ENCODE results near the gene SYDE2. TPM values are rescaled to one million over a fixed set of nuclear protein-coding genes. Genes with fewer than 3 reads are reported as not detected.

The SYDE2 gene
- total RNA-seq, 2 donors from 2014 or later = 11.0 to 14.1 TPM

DNA sequence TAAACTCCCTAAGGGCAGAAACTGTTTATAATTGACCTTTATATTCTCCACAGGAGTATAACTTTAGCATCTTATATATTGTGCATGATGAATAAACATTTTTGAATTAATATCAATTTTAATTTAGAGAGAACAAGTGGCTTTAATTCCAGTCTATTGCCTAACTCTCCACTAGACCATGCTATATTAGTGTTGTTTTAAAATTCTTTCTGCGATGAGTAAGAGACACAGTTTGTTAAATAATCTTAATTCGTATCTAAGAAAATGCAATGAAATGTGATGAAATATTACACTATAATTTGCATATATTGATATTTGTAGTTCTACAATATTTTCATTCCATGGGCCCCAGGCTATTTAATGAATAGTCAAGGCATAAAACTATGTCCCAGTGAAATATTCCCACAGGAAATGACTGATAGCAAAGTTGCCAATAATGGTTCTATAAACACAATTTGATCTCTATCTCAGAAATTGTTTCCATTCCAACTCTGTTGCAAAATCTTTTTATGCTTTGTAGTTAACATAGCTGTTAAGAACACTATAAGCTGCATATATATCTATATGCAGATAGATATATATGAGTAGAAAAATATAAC lies 2.9 kb upstream of the SYDE2 start:
- H3K4me1 Mint-ChIP-seq = peaks cover 36% of the 10 kb centered on the region
- no peaks in the 10 kb centered on the region for H3K4me1 ChIP-seq (ENCODE audit: control insufficient read depth, insufficient read depth, low read length)
- no peaks in the 10 kb centered on the region for H3K36me3 Mint-ChIP-seq (ENCODE audit: low read depth)
- H3K4me3 ChIP-seq (ENCODE audit: low read length) = no peak overlapping the region
- H3K9me3 Mint-ChIP-seq = no peaks in the 10 kb centered on the region
- no peaks in the 10 kb centered on the region for H3K36me3 ChIP-seq (ENCODE audit: control insufficient read depth, insufficient read depth, low read length)
- H3K27ac Mint-ChIP-seq = no peak overlapping the region
- H3K27me3 Mint-ChIP-seq (ENCODE audit: insufficient read depth) = peaks cover 8% of the 10 kb centered on the region
- no peaks in the 10 kb centered on the region for H3K9me3 ChIP-seq (ENCODE audit: control insufficient read depth, low read length)
- TF ChIP-seq, protein P1, sequence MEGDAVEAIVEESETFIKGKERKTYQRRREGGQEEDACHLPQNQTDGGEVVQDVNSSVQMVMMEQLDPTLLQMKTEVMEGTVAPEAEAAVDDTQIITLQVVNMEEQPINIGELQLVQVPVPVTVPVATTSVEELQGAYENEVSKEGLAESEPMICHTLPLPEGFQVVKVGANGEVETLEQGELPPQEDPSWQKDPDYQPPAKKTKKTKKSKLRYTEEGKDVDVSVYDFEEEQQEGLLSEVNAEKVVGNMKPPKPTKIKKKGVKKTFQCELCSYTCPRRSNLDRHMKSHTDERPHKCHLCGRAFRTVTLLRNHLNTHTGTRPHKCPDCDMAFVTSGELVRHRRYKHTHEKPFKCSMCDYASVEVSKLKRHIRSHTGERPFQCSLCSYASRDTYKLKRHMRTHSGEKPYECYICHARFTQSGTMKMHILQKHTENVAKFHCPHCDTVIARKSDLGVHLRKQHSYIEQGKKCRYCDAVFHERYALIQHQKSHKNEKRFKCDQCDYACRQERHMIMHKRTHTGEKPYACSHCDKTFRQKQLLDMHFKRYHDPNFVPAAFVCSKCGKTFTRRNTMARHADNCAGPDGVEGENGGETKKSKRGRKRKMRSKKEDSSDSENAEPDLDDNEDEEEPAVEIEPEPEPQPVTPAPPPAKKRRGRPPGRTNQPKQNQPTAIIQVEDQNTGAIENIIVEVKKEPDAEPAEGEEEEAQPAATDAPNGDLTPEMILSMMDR (conservative IDR thresholded peaks at IDR 0.05) = no peak
- H3K27ac ChIP-seq (ENCODE audit: low read depth, low read length) = no peak overlapping the region
- no peak for DNase-seq
- no peaks in the 10 kb centered on the region for H3K27me3 ChIP-seq (ENCODE audit: control insufficient read depth, insufficient read depth, low read length, poor library complexity, severe bottlenecking)
- H3K9ac ChIP-seq (ENCODE audit: extremely low read depth, low read length, poor library complexity, severe bottlenecking) = no peak overlapping the region
- no peak overlapping the region for H3K4me3 Mint-ChIP-seq
- 100% methylated on average over 2 of the region's 2 CpGs; no CpG with 5 or more reads in 1 of the 2 experiments for WGBS, 2 experiments (ENCODE audit: insufficient coverage in 1 of 2, insufficient read length in 1 of 2)

DNA sequence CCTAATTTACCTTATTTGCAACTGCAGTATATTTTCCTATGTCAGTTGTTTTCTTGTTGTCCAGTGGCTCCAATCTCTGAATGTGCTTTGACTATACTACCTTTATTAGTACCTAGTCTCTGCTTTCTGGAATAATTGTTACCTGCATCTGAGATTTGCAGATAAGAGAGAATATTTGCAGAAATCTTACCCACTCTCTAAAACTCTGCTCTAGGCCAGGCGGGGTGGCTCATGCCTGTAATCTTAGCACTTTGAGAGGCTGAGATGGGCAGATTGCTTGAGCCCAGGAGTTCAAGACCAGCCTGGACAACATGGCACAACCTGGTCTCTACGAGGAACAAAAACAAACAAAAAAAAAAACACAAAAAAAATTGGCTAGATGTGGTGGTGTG lies 2.0 kb upstream of the SYDE2 start:
- H3K9me3 Mint-ChIP-seq = no peaks in the 10 kb centered on the region
- Histone ChIP-seq H3K27ac (ENCODE audit: low read depth, low read length) (no peak overlapping the region), H3K9ac (ENCODE audit: extremely low read depth, low read length, poor library complexity, severe bottlenecking) (no peak overlapping the region), H3K4me1 (ENCODE audit: control insufficient read depth, insufficient read depth, low read length) (no peaks in the 10 kb centered on the region), H3K9me3 (ENCODE audit: control insufficient read depth, low read length) (no peaks in the 10 kb centered on the region), H3K27me3 (ENCODE audit: control insufficient read depth, insufficient read depth, low read length, poor library complexity, severe bottlenecking) (no peaks in the 10 kb centered on the region), H3K36me3 (ENCODE audit: control insufficient read depth, insufficient read depth, low read length) (no peaks in the 10 kb centered on the region), H3K4me3 (ENCODE audit: low read length) (peak overlapping the region; percentile 90)
- peaks cover 37% of the 10 kb centered on the region for H3K4me1 Mint-ChIP-seq
- H3K27ac Mint-ChIP-seq = no peak overlapping the region
- peaks cover 1% of the 10 kb centered on the region for H3K36me3 Mint-ChIP-seq (ENCODE audit: low read depth)
- peaks cover 8% of the 10 kb centered on the region for H3K27me3 Mint-ChIP-seq (ENCODE audit: insufficient read depth)
- no peak for DNase-seq
- H3K4me3 Mint-ChIP-seq = peak overlapping the region; percentile 87
- TF ChIP-seq, protein P1 (conservative IDR thresholded peaks at IDR 0.05) = no peak
- WGBS, 2 experiments (ENCODE audit: insufficient coverage in 1 of 2, insufficient read length in 1 of 2) = 94 to 100% methylated on average over 1 to 2 of the region's 2 CpGs

DNA sequence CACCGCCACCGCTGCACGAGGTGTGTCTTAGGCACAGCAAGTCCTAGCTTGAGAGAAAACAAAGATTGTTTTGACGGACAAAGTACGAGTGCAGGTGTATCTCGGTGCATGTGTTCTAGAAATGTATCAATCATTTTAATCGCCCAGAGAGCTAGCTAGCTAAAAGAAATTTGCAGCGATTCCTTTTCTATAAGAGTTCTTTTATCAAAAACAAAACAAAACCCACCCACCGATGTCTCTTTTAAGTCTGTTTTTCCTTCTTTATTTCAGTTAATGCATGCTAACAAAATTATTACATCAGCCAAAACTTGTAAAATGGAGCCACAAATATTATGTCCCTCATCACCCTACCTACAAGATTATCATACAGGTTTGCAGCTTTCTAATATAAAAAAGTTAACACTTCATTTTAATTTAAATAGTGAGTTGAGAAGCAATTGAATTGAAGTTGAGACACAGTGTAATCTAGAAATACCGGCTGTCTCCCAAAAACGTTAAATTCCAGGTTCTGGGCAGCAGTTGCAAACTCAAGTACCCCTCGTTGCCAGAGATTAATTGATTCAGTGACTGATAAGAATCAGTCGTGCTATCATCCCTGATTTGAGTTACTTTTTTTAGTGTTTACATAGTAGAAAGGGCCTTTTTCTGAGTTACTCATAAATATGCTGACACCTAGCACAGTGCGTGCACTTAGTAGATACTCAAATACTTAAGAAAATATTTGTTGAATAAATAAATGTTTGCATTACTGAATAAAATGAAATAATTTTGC lies 1.5 kb upstream of the SYDE2 start:
- Histone ChIP-seq H3K4me1 (ENCODE audit: control insufficient read depth, insufficient read depth, low read length) (no peaks in the 10 kb centered on the region), H3K4me3 (ENCODE audit: low read length) (peak overlapping the region; percentile 90), H3K36me3 (ENCODE audit: control insufficient read depth, insufficient read depth, low read length) (no peaks in the 10 kb centered on the region), H3K27me3 (ENCODE audit: control insufficient read depth, insufficient read depth, low read length, poor library complexity, severe bottlenecking) (no peaks in the 10 kb centered on the region), H3K9me3 (ENCODE audit: control insufficient read depth, low read length) (no peaks in the 10 kb centered on the region), H3K9ac (ENCODE audit: extremely low read depth, low read length, poor library complexity, severe bottlenecking) (peak overlapping the region; percentile 98), H3K27ac (ENCODE audit: low read depth, low read length) (peak overlapping the region; percentile 92)
- Mint-ChIP-seq H3K36me3 (ENCODE audit: low read depth) (peaks cover 2% of the 10 kb centered on the region), H3K9me3 (no peaks in the 10 kb centered on the region), H3K4me1 (peaks cover 33% of the 10 kb centered on the region), H3K4me3 (peak overlapping the region; percentile 87), H3K27me3 (ENCODE audit: insufficient read depth) (peaks cover 8% of the 10 kb centered on the region), H3K27ac (peak overlapping the region; percentile 98)
- TF ChIP-seq, protein P1 (conservative IDR thresholded peaks at IDR 0.05) = no peak
- no peak for DNase-seq
- 12 to 15% methylated on average over 13 of the region's 14 CpGs for WGBS, 2 experiments (ENCODE audit: insufficient coverage in 1 of 2, insufficient read length in 1 of 2)

Measured in endodermal cell (in vitro differentiated cells).